GM12878 (cell line): ENCODE results near the gene YWHAQ. TPM values are rescaled to one million over a fixed set of nuclear protein-coding genes. Genes with fewer than 3 reads are reported as not detected.

Experiments used
- JUNB ChIP-seq: IDR thresholded peaks from 2 replicates; pipeline ENCODE4 v1.6.1; 2016; ENCODE audit warnings: antibody characterized with exemption, mild to moderate bottlenecking
- ZBTB40 ChIP-seq: fragments of 450-650 bp; IDR thresholded peaks from 2 replicates; pipeline ENCODE4 v1.6.1; 2016; ENCODE audit warnings: mild to moderate bottlenecking, moderate library complexity, borderline replicate concordance
- ZNF687 ChIP-seq: fragments of 450-650 bp; IDR thresholded peaks from 2 replicates; pipeline ENCODE4 v1.6.1; 2017; ENCODE audit warnings: mild to moderate bottlenecking, moderate library complexity
- polyA plus RNA-seq, 11 experiments: library from polyadenylated mRNA; depleted of rRNA in 4 of 11; unstranded in 6 of 11; stranded (reverse) in 5 of 11; fragments of >200 nt; fragmentation: Nextera tagmentation in 4 of 11; fragmentation: Illumina TruSeq in 1 of 11; extraction: Ambion mirVana in 4 of 11; extraction: Trizol in 1 of 11; gene quantifications; 1 replicate in 1 of 11; 2 replicates in 10 of 11; pipeline versions ENCODE4 v1.2.1 to v1.2.3, GENCODE V29; 2011 to 2016; ENCODE audit warnings: inconsistent platforms in 2 of 11, missing spikeins in 2 of 11, low read depth in 1 of 11
- total RNA-seq, 4 experiments: library from RNA; depleted of rRNA in 3 of 4; stranded (reverse); fragments of >200 nt in 3 of 4; fragmentation: Illumina TruSeq in 1 of 4; extraction: Trizol in 1 of 4; gene quantifications; 2 replicates each; pipeline versions ENCODE4 v1.2.1 to v1.2.3, GENCODE V29; 2013 to 2021

YWHAQ gene
- total and polyA plus RNA-seq, 10 of the 15 experiments (the other 5 are each of a cell fraction or from before 2014, with no cell fraction given): 63.0 to 515 (median 219) TPM

GRCh38 chr2:9548506-9548905, 82.3 kb downstream of the YWHAQ start (continued):
- TF ChIP-seq ZBTB40: no peak
- TF ChIP-seq ZNF687: 0 out of 2 replicates have a peak, but pooled peaks have one; percentile 42
- TF ChIP-seq JUNB: peak; percentile 43; the same call in 1 of the 2 replicates
- TF ChIP-seq, all 136 proteins: peak for 13
